ENCODE data around the gene RGS2. TPM values are rescaled to one million over a fixed set of nuclear protein-coding genes. Genes with fewer than 3 reads are reported as not detected.

RGS2 gene
- polyA plus RNA-seq, 1 donor = 116 TPM

GRCh38 chr1:192826791-192827546, 18.1 kb downstream of the RGS2 start:
- DNase-seq = peak in 1 of 2 donors; percentile 14
- no peaks in the 10 kb centered on the region for H3K36me3 ChIP-seq (ENCODE audit: control insufficient read depth, insufficient read depth, low read length)
- H3K27ac ChIP-seq (ENCODE audit: low read length) = no peak overlapping the region
- 50% methylated on average over 2 of the region's 4 CpGs for WGBS (ENCODE audit: insufficient coverage, low lambda C conversion rate)
- H3K4me1 ChIP-seq (ENCODE audit: control insufficient read depth, insufficient read depth, low read length) = no peaks in the 10 kb centered on the region
- no peak overlapping the region for H3K4me3 ChIP-seq (ENCODE audit: low read length)
- no peaks in the 10 kb centered on the region for H3K27me3 ChIP-seq (ENCODE audit: control insufficient read depth, insufficient read depth, low read length)
- H3K9me3 ChIP-seq (ENCODE audit: control insufficient read depth, low read depth, low read length) = no peaks in the 10 kb centered on the region

DNA sequence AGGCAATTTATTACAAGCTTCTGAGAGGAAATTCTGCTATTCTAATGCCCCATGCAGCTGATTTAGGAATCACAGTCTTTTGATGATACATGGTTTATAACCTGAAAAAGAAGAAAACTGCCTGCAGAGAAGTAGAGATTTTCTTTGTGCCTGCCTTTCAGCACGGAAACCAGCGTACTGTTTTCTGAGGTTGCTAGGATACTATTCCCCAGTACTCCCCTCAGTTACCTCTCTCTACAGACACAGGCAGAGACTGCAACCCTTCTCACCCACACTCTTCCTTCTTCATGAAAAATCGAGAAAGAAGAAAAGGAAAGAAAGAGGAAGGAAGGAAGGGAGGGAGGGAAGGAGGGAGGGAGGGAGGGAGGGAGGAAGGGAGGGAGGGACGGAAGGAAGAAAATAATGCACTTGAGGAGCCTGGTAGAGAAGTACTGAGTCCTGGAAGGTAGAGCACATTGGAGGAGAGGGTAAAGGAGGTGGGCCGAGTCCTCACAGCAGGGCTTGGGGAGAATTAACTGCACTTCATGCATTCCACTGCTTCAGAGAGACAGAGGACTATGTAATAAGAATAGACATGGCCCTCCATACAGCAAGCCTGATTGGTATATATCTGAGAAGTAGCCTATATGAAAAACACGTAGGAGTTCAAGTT, 21.9 kb downstream of the RGS2 start:
- no peaks in the 10 kb centered on the region for H3K36me3 ChIP-seq (ENCODE audit: control insufficient read depth, insufficient read depth, low read length)
- H3K27me3 ChIP-seq (ENCODE audit: control insufficient read depth, insufficient read depth, low read length) = no peaks in the 10 kb centered on the region
- no peak overlapping the region for H3K27ac ChIP-seq (ENCODE audit: low read length)
- WGBS (ENCODE audit: insufficient coverage, low lambda C conversion rate) = no CpG with 5 or more reads among the region's 6 CpGs
- H3K4me3 ChIP-seq (ENCODE audit: low read length) = no peak overlapping the region
- no peak for DNase-seq
- no peaks in the 10 kb centered on the region for H3K4me1 ChIP-seq (ENCODE audit: control insufficient read depth, insufficient read depth, low read length)
- no peaks in the 10 kb centered on the region for H3K9me3 ChIP-seq (ENCODE audit: control insufficient read depth, low read depth, low read length)

GRCh38 chr1:192831706-192832355, 23.0 kb downstream of the RGS2 start:
- no CpG with 5 or more reads among the region's 5 CpGs for WGBS (ENCODE audit: insufficient coverage, low lambda C conversion rate)
- Histone ChIP-seq H3K27ac (ENCODE audit: low read length) (no peak overlapping the region), H3K36me3 (ENCODE audit: control insufficient read depth, insufficient read depth, low read length) (no peaks in the 10 kb centered on the region), H3K4me3 (ENCODE audit: low read length) (no peak overlapping the region), H3K27me3 (ENCODE audit: control insufficient read depth, insufficient read depth, low read length) (no peaks in the 10 kb centered on the region), H3K9me3 (ENCODE audit: control insufficient read depth, low read depth, low read length) (no peaks in the 10 kb centered on the region), H3K4me1 (ENCODE audit: control insufficient read depth, insufficient read depth, low read length) (no peaks in the 10 kb centered on the region)
- no peak for DNase-seq

DNA sequence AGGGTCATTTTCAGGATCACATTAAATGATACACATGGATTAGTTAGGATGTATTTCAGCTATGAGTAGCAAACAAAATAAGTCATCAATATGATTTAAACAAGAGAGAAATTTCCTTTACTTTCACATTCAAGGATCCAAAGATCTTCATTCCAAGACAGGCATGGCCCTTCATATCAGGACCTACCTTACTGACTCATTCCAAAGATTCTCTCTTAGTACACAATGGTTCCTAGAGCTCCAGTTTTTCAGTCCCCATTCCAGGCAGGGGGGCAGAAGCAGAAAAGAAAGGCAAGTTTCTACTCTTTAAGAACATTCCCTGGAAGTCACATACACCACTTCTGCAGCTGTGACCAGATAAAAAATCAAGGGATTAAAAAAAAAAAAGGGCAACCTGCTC, 23.7 kb downstream of the RGS2 start:
- H3K36me3 ChIP-seq (ENCODE audit: control insufficient read depth, insufficient read depth, low read length) = no peaks in the 10 kb centered on the region
- H3K9me3 ChIP-seq (ENCODE audit: control insufficient read depth, low read depth, low read length) = no peaks in the 10 kb centered on the region
- no peaks in the 10 kb centered on the region for H3K27me3 ChIP-seq (ENCODE audit: control insufficient read depth, insufficient read depth, low read length)
- no peaks in the 10 kb centered on the region for H3K4me1 ChIP-seq (ENCODE audit: control insufficient read depth, insufficient read depth, low read length)
- DNase-seq = no peak
- no peak overlapping the region for H3K4me3 ChIP-seq (ENCODE audit: low read length)
- no peak overlapping the region for H3K27ac ChIP-seq (ENCODE audit: low read length)

DNA sequence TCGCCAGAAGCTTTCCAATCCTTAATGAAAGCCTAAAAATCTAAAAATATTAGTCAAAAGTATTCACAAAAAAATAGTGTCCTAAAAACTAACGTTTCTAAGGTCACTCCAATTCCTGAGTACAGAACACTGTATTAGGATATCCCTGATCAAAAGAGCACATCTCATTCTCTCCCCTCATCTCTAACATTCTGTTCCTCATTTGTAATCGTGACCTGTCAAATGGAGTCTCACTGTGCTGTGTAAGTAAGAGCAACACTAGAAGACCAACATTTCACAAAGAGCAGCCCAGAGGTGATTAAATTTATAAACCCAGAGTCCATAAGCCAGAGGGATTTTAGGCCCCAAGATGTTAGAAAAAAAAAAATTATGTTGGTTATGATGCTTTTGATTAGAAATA, 26.3 kb downstream of the RGS2 start:
- WGBS (ENCODE audit: insufficient coverage, low lambda C conversion rate) = 67% methylated on average over 1 of the region's 3 CpGs
- DNase-seq = no peak
- H3K9me3 ChIP-seq (ENCODE audit: control insufficient read depth, low read depth, low read length) = no peaks in the 10 kb centered on the region
- H3K4me1 ChIP-seq (ENCODE audit: control insufficient read depth, insufficient read depth, low read length) = no peaks in the 10 kb centered on the region
- H3K27ac ChIP-seq (ENCODE audit: low read length) = no peak overlapping the region
- no peak overlapping the region for H3K4me3 ChIP-seq (ENCODE audit: low read length)
- H3K27me3 ChIP-seq (ENCODE audit: control insufficient read depth, insufficient read depth, low read length) = no peaks in the 10 kb centered on the region
- H3K36me3 ChIP-seq (ENCODE audit: control insufficient read depth, insufficient read depth, low read length) = no peaks in the 10 kb centered on the region

- H3K4me1 ChIP-seq (ENCODE audit: control insufficient read depth, insufficient read depth, low read length) = no peaks in the 10 kb centered on the region
- H3K27me3 ChIP-seq (ENCODE audit: control insufficient read depth, insufficient read depth, low read length) = no peaks in the 10 kb centered on the region
- no peak overlapping the region for H3K4me3 ChIP-seq (ENCODE audit: low read length)
- DNase-seq = no peak
- H3K36me3 ChIP-seq (ENCODE audit: control insufficient read depth, insufficient read depth, low read length) = no peaks in the 10 kb centered on the region
- WGBS (ENCODE audit: insufficient coverage, low lambda C conversion rate) = 100% methylated on average over 1 of the region's 9 CpGs
- no peak overlapping the region for H3K27ac ChIP-seq (ENCODE audit: low read length)
- no peaks in the 10 kb centered on the region for H3K9me3 ChIP-seq (ENCODE audit: control insufficient read depth, low read depth, low read length)
Observed at GRCh38 chr1:192839162-192840066, 30.6 kb downstream of the RGS2 start.

DNA sequence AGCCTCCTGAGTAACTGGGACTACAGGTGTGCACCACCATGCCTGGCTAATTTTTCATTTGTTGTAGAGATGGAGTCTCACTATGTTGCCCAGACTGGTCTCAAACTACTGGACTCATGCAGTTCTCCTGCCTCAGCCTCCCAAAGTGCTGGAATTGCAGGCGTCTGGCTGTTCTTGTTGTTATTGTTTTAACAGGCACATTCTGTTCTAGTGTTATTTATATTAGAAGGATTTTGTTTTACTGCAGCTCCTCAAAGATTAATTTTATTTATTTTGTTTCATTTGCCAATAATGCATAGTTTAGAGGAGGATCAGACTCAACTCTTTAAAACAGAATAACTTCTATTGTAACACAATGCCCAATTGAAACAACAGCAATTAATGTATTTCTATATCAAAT, 35.5 kb downstream of the RGS2 start:
- Histone ChIP-seq H3K36me3 (ENCODE audit: control insufficient read depth, insufficient read depth, low read length) (no peaks in the 10 kb centered on the region), H3K9me3 (ENCODE audit: control insufficient read depth, low read depth, low read length) (no peaks in the 10 kb centered on the region), H3K4me1 (ENCODE audit: control insufficient read depth, insufficient read depth, low read length) (no peaks in the 10 kb centered on the region), H3K27ac (ENCODE audit: low read length) (no peak overlapping the region), H3K4me3 (ENCODE audit: low read length) (no peak overlapping the region), H3K27me3 (ENCODE audit: control insufficient read depth, insufficient read depth, low read length) (no peaks in the 10 kb centered on the region)
- no CpG with 5 or more reads among the region's 1 CpG for WGBS (ENCODE audit: insufficient coverage, low lambda C conversion rate)
- no peak for DNase-seq

DNA sequence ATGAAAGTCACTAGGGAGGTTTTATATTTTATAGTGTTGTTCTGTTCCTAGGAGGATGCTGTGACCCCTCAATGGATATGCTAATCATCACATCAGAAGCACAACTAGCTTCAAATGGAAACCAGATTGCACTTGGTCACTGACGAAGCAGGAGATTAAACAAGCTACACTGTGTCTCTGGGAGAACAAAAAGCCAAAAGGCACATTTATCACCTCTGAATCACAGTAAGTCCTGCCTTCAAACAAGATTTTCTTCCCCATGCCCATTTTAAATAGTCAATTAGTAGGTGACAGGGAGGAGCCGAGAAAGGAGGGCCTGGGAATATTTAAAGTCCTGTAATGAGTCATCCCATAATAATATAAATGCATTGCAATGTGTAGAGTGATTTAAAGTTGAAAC, 38.1 kb downstream of the RGS2 start:
- WGBS (ENCODE audit: insufficient coverage, low lambda C conversion rate) = no CpG with 5 or more reads among the region's 2 CpGs
- H3K27me3 ChIP-seq (ENCODE audit: control insufficient read depth, insufficient read depth, low read length) = no peaks in the 10 kb centered on the region
- no peaks in the 10 kb centered on the region for H3K4me1 ChIP-seq (ENCODE audit: control insufficient read depth, insufficient read depth, low read length)
- H3K27ac ChIP-seq (ENCODE audit: low read length) = no peak overlapping the region
- DNase-seq = no peak
- no peak overlapping the region for H3K4me3 ChIP-seq (ENCODE audit: low read length)
- no peaks in the 10 kb centered on the region for H3K36me3 ChIP-seq (ENCODE audit: control insufficient read depth, insufficient read depth, low read length)
- H3K9me3 ChIP-seq (ENCODE audit: control insufficient read depth, low read depth, low read length) = no peaks in the 10 kb centered on the region

DNA sequence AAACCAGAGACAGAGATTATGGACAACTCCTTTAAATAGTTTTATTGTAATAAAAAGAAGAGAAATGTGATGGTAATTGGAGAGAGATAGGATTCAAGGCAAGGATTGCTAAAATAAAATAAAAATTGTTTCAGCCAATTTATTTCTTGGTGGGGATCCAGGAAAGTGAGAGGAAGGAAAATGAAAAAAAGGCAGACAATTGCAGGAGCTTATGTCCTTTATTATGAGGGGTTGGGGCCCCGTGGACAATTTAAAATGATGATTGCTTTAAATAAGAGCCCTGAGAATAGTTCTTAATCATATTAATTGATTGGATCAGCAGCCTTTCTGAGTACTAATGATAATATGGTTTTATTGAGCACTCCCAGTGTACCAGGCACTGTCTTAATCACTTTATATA, 40.2 kb downstream of the RGS2 start:
- no peak overlapping the region for H3K27ac ChIP-seq (ENCODE audit: low read length)
- 100% methylated on average over 1 of the region's 1 CpG for WGBS (ENCODE audit: insufficient coverage, low lambda C conversion rate)

DNA sequence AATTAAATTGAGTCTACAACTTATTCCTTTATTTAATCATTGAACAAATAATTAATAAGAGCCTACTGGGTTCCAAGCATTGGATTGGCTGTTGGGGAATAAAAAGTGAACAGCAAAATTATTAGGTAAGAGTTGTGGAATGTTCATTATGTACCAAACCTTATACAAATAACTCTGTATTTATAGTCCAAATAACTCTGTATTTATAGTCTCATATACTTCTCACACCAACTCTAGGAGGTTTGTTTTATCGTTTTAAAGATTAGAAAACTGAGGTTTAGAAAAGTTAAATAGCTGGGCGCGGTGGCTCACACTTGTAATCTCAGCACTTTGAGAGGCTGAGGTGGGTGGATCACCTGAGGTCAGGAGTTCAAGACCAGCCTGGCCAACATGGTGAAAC, 40.6 kb downstream of the RGS2 start:
- Histone ChIP-seq H3K4me3 (ENCODE audit: low read length) (no peak overlapping the region), H3K27me3 (ENCODE audit: control insufficient read depth, insufficient read depth, low read length) (no peaks in the 10 kb centered on the region), H3K9me3 (ENCODE audit: control insufficient read depth, low read depth, low read length) (no peaks in the 10 kb centered on the region), H3K27ac (ENCODE audit: low read length) (no peak overlapping the region), H3K36me3 (ENCODE audit: control insufficient read depth, insufficient read depth, low read length) (no peaks in the 10 kb centered on the region), H3K4me1 (ENCODE audit: control insufficient read depth, insufficient read depth, low read length) (no peaks in the 10 kb centered on the region)
- WGBS (ENCODE audit: insufficient coverage, low lambda C conversion rate) = no CpG with 5 or more reads among the region's 3 CpGs
- DNase-seq = no peak

More for the DNA sequence above, 40.2 kb downstream of the RGS2 start:
- Histone ChIP-seq H3K9me3 (ENCODE audit: control insufficient read depth, low read depth, low read length) (no peaks in the 10 kb centered on the region), H3K36me3 (ENCODE audit: control insufficient read depth, insufficient read depth, low read length) (no peaks in the 10 kb centered on the region), H3K27me3 (ENCODE audit: control insufficient read depth, insufficient read depth, low read length) (no peaks in the 10 kb centered on the region), H3K4me1 (ENCODE audit: control insufficient read depth, insufficient read depth, low read length) (no peaks in the 10 kb centered on the region), H3K4me3 (ENCODE audit: low read length) (no peak overlapping the region)
- DNase-seq = no peak
